ENCODE results near the gene GOLGB1. TPM values are rescaled to one million over a fixed set of nuclear protein-coding genes. Genes with fewer than 3 reads are reported as not detected.
"Not testable (repeated sequence)": the region's sequence is repeated elsewhere in the genome, so short reads cannot be mapped to it uniquely, and the experiment has no call there.

The GOLGB1 gene
- total RNA-seq, 1 donor, result 63.2 TPM

- no peak overlapping the region for H3K4me3 ChIP-seq (ENCODE audit: low read depth, low read length)
- no peak for TF ChIP-seq CTCF (IDR thresholded peaks at IDR 0.05; ENCODE audit: insufficient read depth, low read length)
- DNase-seq (ENCODE audit: low read depth), result no peak
Observed at GRCh38 chr3:121752772-121753171, 3.2 kb upstream of the GOLGB1 start.

- DNase-seq (ENCODE audit: low read depth), result no peak
- no peak overlapping the region for H3K4me3 ChIP-seq (ENCODE audit: low read depth, low read length)
- TF ChIP-seq CTCF (IDR thresholded peaks at IDR 0.05; ENCODE audit: insufficient read depth, low read length), result no peak
Observed at GRCh38 chr3:121752261-121752660, 2.7 kb upstream of the GOLGB1 start.

GRCh38 chr3:121750087-121750415, 510 bp upstream of the GOLGB1 start:
- no peak for TF ChIP-seq CTCF (IDR thresholded peaks at IDR 0.05; ENCODE audit: insufficient read depth, low read length)
- H3K4me3 ChIP-seq (ENCODE audit: low read depth, low read length), result peak overlapping the region; percentile 88
- DNase-seq (ENCODE audit: low read depth), result no peak

GRCh38 chr3:121748680-121749275, 763 bp downstream of the GOLGB1 start:
- peak; percentile 34 for DNase-seq (ENCODE audit: low read depth)
- TF ChIP-seq CTCF (IDR thresholded peaks at IDR 0.05; ENCODE audit: insufficient read depth, low read length), result no peak
- peak overlapping the region; percentile 88 for H3K4me3 ChIP-seq (ENCODE audit: low read depth, low read length)

GRCh38 chr3:121747976-121748375, 1.6 kb downstream of the GOLGB1 start:
- no peak for TF ChIP-seq CTCF (IDR thresholded peaks at IDR 0.05; ENCODE audit: insufficient read depth, low read length)
- DNase-seq (ENCODE audit: low read depth), result no peak
- H3K4me3 ChIP-seq (ENCODE audit: low read depth, low read length), result peak overlapping the region; percentile 88

- not testable (repeated sequence) for DNase-seq (ENCODE audit: low read depth); H3K4me3 ChIP-seq (ENCODE audit: low read depth, low read length)
Observed at GRCh38 chr3:121743106-121743505, 6.4 kb downstream of the GOLGB1 start.

GRCh38 chr3:121740896-121741295, 8.6 kb downstream of the GOLGB1 start:
- H3K4me3 ChIP-seq (ENCODE audit: low read depth, low read length), result no peak overlapping the region
- TF ChIP-seq CTCF (IDR thresholded peaks at IDR 0.05; ENCODE audit: insufficient read depth, low read length), result no peak
- DNase-seq (ENCODE audit: low read depth), result peak; percentile 34
